Gastroesophageal sphincter (tissue), 4 donors: ENCODE measurements around the gene CNTNAP2. TPM values are rescaled to one million over a fixed set of nuclear protein-coding genes. Genes with fewer than 3 reads are reported as not detected.

ENCODE experiments used
- ATAC-seq: fragments of 150-250 bp; one replicate; pipeline ENCODE4 v1.9.1; 2016; ENCODE audit warnings: mild to moderate bottlenecking, moderate library complexity
- H3K27ac ChIP-seq, 4 donors: fragments of 200-600 bp; sonication (generic) in 3 of 4; 1 replicate in 3 of 4; 2 replicates in 1 of 4; pipeline ENCODE4 v1.5.1; 2016 to 2019
- H3K27me3 ChIP-seq: fragments of 200-600 bp; sonication (generic); one replicate; pipeline ENCODE4 v1.5.1; 2019
- H3K36me3 ChIP-seq, 2 donors: fragments of 200-600 bp; sonication (generic); one replicate each; pipeline ENCODE4 v1.5.1; 2019; ENCODE audit warnings: control low read depth in 1 of 2
- H3K4me1 ChIP-seq, 3 donors: fragments of 200-600 bp; sonication (generic); 1 replicate in 2 of 3; 2 replicates in 1 of 3; pipeline ENCODE4 v1.5.1; 2016 to 2019; ENCODE audit warnings: control low read depth in 2 of 3
- H3K4me3 ChIP-seq, 2 donors: fragments of 200-600 bp; sonication (generic); one replicate each; pipeline ENCODE4 v1.5.1; 2019; ENCODE audit warnings: mild to moderate bottlenecking in 1 of 2, moderate library complexity in 1 of 2
- H3K9me3 ChIP-seq, 3 donors: fragments of 200-600 bp; sonication (generic); one replicate each; pipeline ENCODE4 v1.5.1; 2017 to 2019; ENCODE audit warnings: control low read depth in 2 of 3
- EP300 ChIP-seq: sonication (generic); formaldehyde crosslinking; IDR thresholded peaks from one replicate; pipeline ENCODE4 v1.6.1; 2017; ENCODE audit warnings: antibody characterized with exemption, mild to moderate bottlenecking
- POLR2A ChIP-seq, 2 donors: fragments of 450-650 bp; IDR thresholded peaks; one replicate each; pipeline ENCODE4 v1.6.1; 2017; ENCODE audit warnings: antibody characterized with exemption in 2 of 2, mild to moderate bottlenecking in 2 of 2, moderate library complexity in 1 of 2
- POLR2AphosphoS5 ChIP-seq: sonication (generic); formaldehyde crosslinking; IDR thresholded peaks from one replicate; pipeline ENCODE4 v1.6.1; 2017; ENCODE audit warnings: antibody characterized with exemption
- WGBS, 2 donors: methylation state at CpG; one replicate each; pipeline ENCODE4 v1.1.5; 2018; ENCODE audit warnings: low coverage in 1 of 2; 5-methylcytosine and 5-hydroxymethylcytosine counted together
- total RNA-seq, 4 donors: library from RNA; depleted of rRNA; stranded (reverse); fragments of >200 nt; gene quantifications; one replicate each; pipeline ENCODE4 v1.1.0, GENCODE V29; 2016
- TF ChIP-seq, protein P1 (sequence below), 4 experiments: fragments of 200-600 bp in 2 of 4; fragments of 450-650 bp in 2 of 4; sonication (generic) in 1 of 4; IDR thresholded peaks; one replicate each; pipeline ENCODE4 v1.5.1; 2017 to 2019; ENCODE audit warnings: antibody characterized with exemption in 4 of 4, mild to moderate bottlenecking in 2 of 4, moderate library complexity in 2 of 4

CNTNAP2 gene
- total RNA-seq, 4 donors from 2014 or later, result 1.5 to 8.9 (median 3.2) TPM

DNA sequence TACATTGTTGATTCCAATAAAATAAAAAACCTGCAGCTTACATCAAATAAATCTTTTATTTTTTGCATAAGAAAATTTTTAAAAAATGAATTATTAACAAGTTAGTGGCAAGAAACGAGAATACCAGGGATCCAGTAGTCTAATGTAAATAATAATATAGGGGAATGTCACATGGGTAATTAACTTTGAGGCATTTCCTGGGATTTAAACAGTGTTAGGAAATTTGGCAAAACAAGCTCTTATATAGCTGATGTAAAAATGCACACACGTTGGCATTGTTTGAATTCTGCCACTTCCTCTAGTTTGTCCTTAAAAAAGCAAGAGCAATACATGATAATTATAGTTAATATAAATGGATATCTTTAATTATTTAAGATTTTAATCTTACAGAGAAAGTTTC, 768.6 kb downstream of the CNTNAP2 start:
- no peaks in the 10 kb centered on the region for H3K27me3 ChIP-seq
- no peaks in the 10 kb centered on the region for H3K4me1 ChIP-seq
- no peaks in the 10 kb centered on the region for H3K9me3 ChIP-seq
- H3K36me3 ChIP-seq, result no peaks in the 10 kb centered on the region
- H3K27ac ChIP-seq, result no peak overlapping the region
- TF ChIP-seq POLR2AphosphoS5 (no peak), EP300 (no peak), POLR2A (IDR thresholded peaks at IDR 0.05) (no peak)
- TF ChIP-seq, protein P1, sequence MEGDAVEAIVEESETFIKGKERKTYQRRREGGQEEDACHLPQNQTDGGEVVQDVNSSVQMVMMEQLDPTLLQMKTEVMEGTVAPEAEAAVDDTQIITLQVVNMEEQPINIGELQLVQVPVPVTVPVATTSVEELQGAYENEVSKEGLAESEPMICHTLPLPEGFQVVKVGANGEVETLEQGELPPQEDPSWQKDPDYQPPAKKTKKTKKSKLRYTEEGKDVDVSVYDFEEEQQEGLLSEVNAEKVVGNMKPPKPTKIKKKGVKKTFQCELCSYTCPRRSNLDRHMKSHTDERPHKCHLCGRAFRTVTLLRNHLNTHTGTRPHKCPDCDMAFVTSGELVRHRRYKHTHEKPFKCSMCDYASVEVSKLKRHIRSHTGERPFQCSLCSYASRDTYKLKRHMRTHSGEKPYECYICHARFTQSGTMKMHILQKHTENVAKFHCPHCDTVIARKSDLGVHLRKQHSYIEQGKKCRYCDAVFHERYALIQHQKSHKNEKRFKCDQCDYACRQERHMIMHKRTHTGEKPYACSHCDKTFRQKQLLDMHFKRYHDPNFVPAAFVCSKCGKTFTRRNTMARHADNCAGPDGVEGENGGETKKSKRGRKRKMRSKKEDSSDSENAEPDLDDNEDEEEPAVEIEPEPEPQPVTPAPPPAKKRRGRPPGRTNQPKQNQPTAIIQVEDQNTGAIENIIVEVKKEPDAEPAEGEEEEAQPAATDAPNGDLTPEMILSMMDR (IDR thresholded peaks at IDR 0.05), result no peak
- WGBS, 2 donors, result 43 to 55% methylated on average over 2 of the region's 2 CpGs
- ATAC-seq, result no peak
- no peak overlapping the region for H3K4me3 ChIP-seq

GRCh38 chr7:146889806-146890555, 773.4 kb downstream of the CNTNAP2 start:
- Histone ChIP-seq H3K4me1 (no peaks in the 10 kb centered on the region), H3K4me3 (no peak overlapping the region), H3K36me3 (no peaks in the 10 kb centered on the region), H3K9me3 (no peaks in the 10 kb centered on the region), H3K27me3 (no peaks in the 10 kb centered on the region), H3K27ac (no peak overlapping the region)
- 75 to 87% methylated on average over 4 to 6 of the region's 6 CpGs for WGBS, 2 donors
- no peak for TF ChIP-seq POLR2AphosphoS5
- no peak for TF ChIP-seq EP300
- TF ChIP-seq, protein P1 (IDR thresholded peaks at IDR 0.05), result no peak
- no peak for TF ChIP-seq POLR2A (IDR thresholded peaks at IDR 0.05)
- ATAC-seq, result no peak

- Histone ChIP-seq H3K4me1 (no peaks in the 10 kb centered on the region), H3K27ac (no peak overlapping the region), H3K4me3 (no peak overlapping the region), H3K9me3 (no peaks in the 10 kb centered on the region), H3K27me3 (no peaks in the 10 kb centered on the region), H3K36me3 (no peaks in the 10 kb centered on the region)
- 7 to 78% methylated on average over 1 to 2 of the region's 2 CpGs for WGBS, 2 donors
- TF ChIP-seq POLR2AphosphoS5 (no peak), EP300 (no peak), POLR2A (IDR thresholded peaks at IDR 0.05) (no peak)
- TF ChIP-seq, protein P1 (IDR thresholded peaks at IDR 0.05), result no peak
- no peak for ATAC-seq
These were observed 775.5 kb downstream of the CNTNAP2 start for GRCh38 chr7:146892151-146892550.

- TF ChIP-seq POLR2A (IDR thresholded peaks at IDR 0.05) (no peak), EP300 (no peak), POLR2AphosphoS5 (no peak)
- TF ChIP-seq, protein P1 (IDR thresholded peaks at IDR 0.05), result no peak
- H3K36me3 ChIP-seq, result no peaks in the 10 kb centered on the region
- H3K4me1 ChIP-seq, result no peaks in the 10 kb centered on the region
- H3K9me3 ChIP-seq, result no peaks in the 10 kb centered on the region
- WGBS, 2 donors, result 45 to 70% methylated on average over 1 to 3 of the region's 3 CpGs
- no peak overlapping the region for H3K27ac ChIP-seq
- H3K4me3 ChIP-seq, result no peak overlapping the region
- ATAC-seq, result no peak
- H3K27me3 ChIP-seq, result no peaks in the 10 kb centered on the region
These were observed 778.3 kb downstream of the CNTNAP2 start for GRCh38 chr7:146894927-146895326.

- TF ChIP-seq POLR2AphosphoS5 (no peak), EP300 (no peak), POLR2A (IDR thresholded peaks at IDR 0.05) (no peak)
- Histone ChIP-seq H3K4me3 (no peak overlapping the region), H3K27me3 (no peaks in the 10 kb centered on the region), H3K27ac (no peak overlapping the region), H3K36me3 (no peaks in the 10 kb centered on the region), H3K9me3 (no peaks in the 10 kb centered on the region), H3K4me1 (no peaks in the 10 kb centered on the region)
- ATAC-seq, result no peak
- WGBS, 2 donors, result 0 to 42% methylated on average over 1 of the region's 1 CpG
These were observed 785.7 kb downstream of the CNTNAP2 start for GRCh38 chr7:146902266-146902665.
